H1 (cell line): ENCODE results near the gene TRPC4. TPM values are rescaled to one million over a fixed set of nuclear protein-coding genes. Genes with fewer than 3 reads are reported as not detected.

Experiments
- CTCF ChIA-PET: fragments of 300-600 bp; sonication (Branson Sonifier 250); formaldehyde crosslinking; loops from one replicate; lab custom pipeline; 2021; ENCODE audit not compliant: partially characterized antibody; lab: Charles Lee
- POLR2A ChIA-PET: fragments of 300-600 bp; sonication (Branson Sonifier 250); formaldehyde crosslinking; loops from one replicate; lab custom pipeline; 2021; ENCODE audit warnings: inconsistent platforms; ENCODE audit not compliant: partially characterized antibody; lab: Charles Lee
- DNase-seq, 2 experiments: peaks; one replicate each; pipeline versions ENCODE4 v3.0.0 to v3.0.0-alpha.2; 2010 to 2022; ENCODE audit warnings: low spot score in 2 of 2, low read depth in 1 of 2, mixed read lengths in 1 of 2
- FAIRE-seq: peaks from 2 replicates; lab custom pipeline; 2011; peaks lifted over from hg19 to GRCh38; lab: Jason Lieb, UNC
- H2AFZ ChIP-seq: 2 replicates; pipeline ENCODE4 v1.8.1; 2012; ENCODE audit warnings: low read length, inconsistent platforms
- H2AK5ac ChIP-seq: 2 replicates; pipeline ENCODE4 v1.6.1; 2013; ENCODE audit warnings: low read depth, low read length
- H2BK120ac ChIP-seq: replicated peaks from 2 replicates; pipeline ENCODE3; 2013; ENCODE audit warnings: low read depth, low read length, inconsistent platforms
- H2BK12ac ChIP-seq: 2 replicates; pipeline ENCODE4 v1.6.1; 2013; ENCODE audit warnings: low read depth, low read length
- H2BK15ac ChIP-seq: 2 replicates; pipeline ENCODE4 v1.6.1; 2013; ENCODE audit warnings: low read length
- H2BK20ac ChIP-seq: 2 replicates; pipeline ENCODE4 v1.6.1; 2013; ENCODE audit warnings: low read length
- H2BK5ac ChIP-seq: 2 replicates; pipeline ENCODE4 v1.6.1; 2013; ENCODE audit warnings: low read depth, low read length
- H3K14ac ChIP-seq: 2 replicates; pipeline ENCODE4 v1.6.1; 2013; ENCODE audit warnings: inconsistent platforms; ENCODE audit not compliant: insufficient read length
- H3K18ac ChIP-seq: 2 replicates; pipeline ENCODE4 v1.6.1; 2013; ENCODE audit warnings: low read length; ENCODE audit errors: extremely low read depth
- H3K23ac ChIP-seq: 2 replicates; pipeline ENCODE4 v1.6.1; 2013; ENCODE audit warnings: inconsistent platforms; ENCODE audit not compliant: insufficient read length
- H3K23me2 ChIP-seq: 2 replicates; pipeline ENCODE4 v1.6.1; 2013; ENCODE audit warnings: low read depth, low read length
- H3K27ac ChIP-seq: 2 replicates; pipeline ENCODE4 v1.6.1; 2011; ENCODE audit warnings: low read depth, low read length, inconsistent platforms
- H3K27me3 ChIP-seq, 4 experiments: replicated peaks in 1 of 4; 1 replicate in 1 of 4; 2 replicates in 3 of 4; pipeline versions ENCODE4 v1.6.1 to v1.8.1; 2011 to 2013; ENCODE audit warnings: low read length in 3 of 4, mild to moderate bottlenecking in 3 of 4, inconsistent platforms in 2 of 4, mixed read lengths in 2 of 4, moderate library complexity in 1 of 4; ENCODE audit not compliant: control insufficient read depth in 3 of 4, insufficient read depth in 3 of 4; ENCODE audit errors: extremely low read depth in 1 of 4
- H3K36me3 ChIP-seq, 4 experiments: 2 replicates each; pipeline versions ENCODE4 v1.6.1 to v1.8.1; 2011 to 2013; ENCODE audit warnings: mild to moderate bottlenecking in 4 of 4, low read length in 3 of 4, moderate library complexity in 2 of 4, control low read depth in 1 of 4, inconsistent platforms in 1 of 4; ENCODE audit not compliant: insufficient read depth in 4 of 4, control insufficient read depth in 2 of 4
- H3K4ac ChIP-seq: replicated peaks from 2 replicates; pipeline ENCODE3; 2013; ENCODE audit warnings: low read length, low read depth, mixed read lengths, inconsistent platforms; ENCODE audit not compliant: insufficient read length
- H3K4me1 ChIP-seq, 4 experiments: replicated peaks in 1 of 4; 1 replicate in 1 of 4; 2 replicates in 3 of 4; pipeline versions ENCODE4 v1.6.1 to v1.8.1; 2011 to 2013; ENCODE audit warnings: low read length in 3 of 4, inconsistent platforms in 2 of 4, mixed read lengths in 1 of 4; ENCODE audit not compliant: insufficient read depth in 4 of 4, control insufficient read depth in 3 of 4
- H3K4me2 ChIP-seq, 2 experiments: 2 replicates each; pipeline versions ENCODE4 v1.6.1 to v1.8.1; 2011 to 2013; ENCODE audit warnings: low read depth in 2 of 2, low read length in 2 of 2, control low read depth in 1 of 2, inconsistent platforms in 1 of 2, mild to moderate bottlenecking in 1 of 2; ENCODE audit not compliant: insufficient read depth in 1 of 2
- H3K4me3 ChIP-seq, 4 experiments: fragments of 200-600, 300-600 bp in 1 of 4; sonication (generic), shearing (Covaris generic), sonication (Bioruptor Twin) in 1 of 4; 2 replicates each; pipeline versions ENCODE4 v1.5.1 to v1.8.1; 2011 to 2016; ENCODE audit warnings: low read length in 4 of 4, low read depth in 3 of 4, control low read depth in 2 of 4, inconsistent platforms in 2 of 4, mild to moderate bottlenecking in 2 of 4, mixed read lengths in 1 of 4, moderate library complexity in 1 of 4; ENCODE audit not compliant: insufficient read depth in 2 of 4; ENCODE audit errors: extremely low read depth in 1 of 4
- H3K56ac ChIP-seq: replicated peaks from 2 replicates; pipeline ENCODE3; 2013; ENCODE audit warnings: low read depth, mild to moderate bottlenecking, mixed read lengths, low read length, inconsistent platforms; ENCODE audit not compliant: insufficient read length
- H3K79me1 ChIP-seq: 2 replicates; pipeline ENCODE4 v1.6.1; 2013; ENCODE audit warnings: low read depth, low read length, control low read depth
- H3K79me2 ChIP-seq, 2 experiments: 2 replicates each; pipeline versions ENCODE4 v1.6.1 to v1.8.1; 2012 to 2013; ENCODE audit warnings: low read length in 2 of 2, mild to moderate bottlenecking in 2 of 2, inconsistent platforms in 1 of 2; ENCODE audit not compliant: insufficient read depth in 2 of 2, control insufficient read depth in 1 of 2
- H3K9ac ChIP-seq, 4 experiments: replicated peaks in 1 of 4; 1 replicate in 1 of 4; 2 replicates in 3 of 4; pipeline versions ENCODE4 v1.6.1 to v1.8.1; 2011 to 2013; ENCODE audit warnings: low read depth in 3 of 4, low read length in 3 of 4, control low read depth in 2 of 4, mild to moderate bottlenecking in 2 of 4, moderate library complexity in 2 of 4, inconsistent platforms in 1 of 4; ENCODE audit errors: extremely low read depth in 1 of 4
- H3K9me3 ChIP-seq, 2 experiments: 2 replicates each; pipeline versions ENCODE4 v1.6.1 to v1.8.1; 2012 to 2013; ENCODE audit warnings: mild to moderate bottlenecking in 2 of 2, moderate library complexity in 2 of 2, control low read depth in 1 of 2, inconsistent platforms in 1 of 2, low read depth in 1 of 2, low read length in 1 of 2, mixed read lengths in 1 of 2; ENCODE audit not compliant: insufficient read depth in 2 of 2
- H4K20me1 ChIP-seq, 2 experiments: replicated peaks in 1 of 2; 2 replicates each; pipeline versions ENCODE3 to v1.8.1; 2011 to 2013; ENCODE audit warnings: inconsistent platforms in 2 of 2, low read length in 2 of 2, mild to moderate bottlenecking in 1 of 2; ENCODE audit not compliant: insufficient read depth in 2 of 2, control insufficient read depth in 1 of 2
- H4K5ac ChIP-seq: 2 replicates; pipeline ENCODE4 v1.6.1; 2013; ENCODE audit warnings: low read length, low read depth, mixed read lengths, inconsistent platforms; ENCODE audit not compliant: insufficient read length
- H4K8ac ChIP-seq: 2 replicates; pipeline ENCODE4 v1.8.0; 2013; ENCODE audit warnings: mild to moderate bottlenecking, moderate library complexity, low read length, inconsistent platforms; ENCODE audit not compliant: insufficient read depth; ENCODE audit errors: extremely low read depth
- H4K91ac ChIP-seq: replicated peaks from 2 replicates; pipeline ENCODE3; 2013; ENCODE audit warnings: low read length, mixed read lengths, inconsistent platforms; ENCODE audit not compliant: insufficient read length
- WGBS, 2 experiments: shearing (Covaris generic) in 1 of 2; methylation state at CpG; one replicate each; pipeline versions ENCODE4 v1.1.6 to v1.1.7; 2013 to 2015; ENCODE audit warnings: low lambda C conversion rate in 2 of 2, mixed read lengths in 2 of 2, inconsistent platforms in 1 of 2, low coverage in 1 of 2, missing lambda C conversion rate in 1 of 2; ENCODE audit not compliant: insufficient replicate concordance in 2 of 2, insufficient coverage in 1 of 2, insufficient read length in 1 of 2; ENCODE audit errors: extremely low coverage in 1 of 2, missing lambda C conversion rate in 1 of 2; 5-methylcytosine and 5-hydroxymethylcytosine counted together
- polyA plus RNA-seq, 7 experiments: library from polyadenylated mRNA; depleted of rRNA in 3 of 7; stranded (reverse) in 5 of 7; unstranded in 2 of 7; fragments of >200 nt in 5 of 7; fragments of 200-250 nt in 2 of 7; gene quantifications; 1 replicate in 5 of 7; 2 replicates in 1 of 7; 4 replicates in 1 of 7; pipeline versions ENCODE4 v1.2.1 to v1.2.3, GENCODE V29; 2011 to 2013; ENCODE audit warnings: missing spikeins in 2 of 7, mixed read lengths in 2 of 7
- total RNA-seq: library from RNA; stranded (reverse); fragmentation: NEBNext Ultra II Directional; extraction: Animal tissue kit (Norgen Biotek cat#: 25700); gene quantifications from 2 replicates; pipeline ENCODE4 v1.2.1, GENCODE V29; 2021

TRPC4 gene
- total and polyA plus RNA-seq, 2 of the 8 experiments (the other 6 are each of a cell fraction or from before 2014, with no cell fraction given) = 12.3 to 14.7 TPM

- no peak overlapping the region for H3K14ac ChIP-seq
- H3K23me2 ChIP-seq = no peaks in the 10 kb centered on the region; the same call in 1 of the 2 replicates
- no peak overlapping the region for H2BK12ac ChIP-seq
- no peak overlapping the region for H4K91ac ChIP-seq
- H4K5ac ChIP-seq = no peak overlapping the region
- H3K4me3 ChIP-seq = no peak overlapping the region
- no peak overlapping the region for H2BK5ac ChIP-seq
- H2AFZ ChIP-seq = no peak overlapping the region
- no peaks in the 10 kb centered on the region for H3K27me3 ChIP-seq
- H3K23ac ChIP-seq = no peak overlapping the region
- H2BK20ac ChIP-seq = no peak overlapping the region
- H3K4ac ChIP-seq = no peak overlapping the region
- H4K8ac ChIP-seq = no peak overlapping the region
- DNase-seq (no peak), FAIRE-seq (no peak)
- ChIA-PET CTCF (no interaction called here), POLR2A (no interaction called here)
- no peaks in the 10 kb centered on the region; a peak in 1 of 4 replicates for H3K79me2 ChIP-seq
- H3K9me3 ChIP-seq = no peaks in the 10 kb centered on the region
- H2AK5ac ChIP-seq = no peak overlapping the region
- H3K79me1 ChIP-seq = no peaks in the 10 kb centered on the region
- H4K20me1 ChIP-seq = no peaks in the 10 kb centered on the region
- no peak overlapping the region for H2BK120ac ChIP-seq
- H3K56ac ChIP-seq = no peak overlapping the region
- H3K4me2 ChIP-seq = no peak overlapping the region
- no peak overlapping the region for H3K27ac ChIP-seq
- H3K18ac ChIP-seq = no peak overlapping the region
- no peak overlapping the region for H3K9ac ChIP-seq
- peaks cover 0 to 3% (median 0%) of the 10 kb centered on the region in 4 experiments; a peak in 1 of 7 replicates for H3K4me1 ChIP-seq
- H3K36me3 ChIP-seq = no peaks in the 10 kb centered on the region
- H2BK15ac ChIP-seq = no peak overlapping the region
- WGBS, 2 experiments = 97% methylated on average over 3 of the region's 3 CpGs; no CpG with 5 or more reads in 1 of the 2 experiments
These were observed 103.1 kb downstream of the TRPC4 start for GRCh38 chr13:37766502-37766901.
